Measurements from ENCODE around the gene CACNB2.

Gene CACNB2

GRCh38 chr10:18340496-18341051 lies 200.3 kb downstream of the CACNB2 start:
- DNase-seq (ENCODE audit: low spot score): no peak

- no peak for DNase-seq (ENCODE audit: low spot score)
Measured at GRCh38 chr10:18341055-18341454, 200.8 kb downstream of the CACNB2 start.

GRCh38 chr10:18343573-18343972 lies 203.3 kb downstream of the CACNB2 start:
- no peak for DNase-seq (ENCODE audit: low spot score)

- DNase-seq (ENCODE audit: low spot score): no peak
Measured at GRCh38 chr10:18345308-18345707, 205.1 kb downstream of the CACNB2 start.

GRCh38 chr10:18350340-18350739 lies 210.1 kb downstream of the CACNB2 start:
- DNase-seq (ENCODE audit: low spot score): no peak

- no peak for DNase-seq (ENCODE audit: low spot score)
Measured at GRCh38 chr10:18351421-18351820, 211.2 kb downstream of the CACNB2 start.

- DNase-seq (ENCODE audit: low spot score): no peak
Measured at GRCh38 chr10:18352175-18352574, 212.0 kb downstream of the CACNB2 start.

GRCh38 chr10:18359812-18360211 lies 219.6 kb downstream of the CACNB2 start:
- DNase-seq (ENCODE audit: low spot score): no peak

GRCh38 chr10:18362892-18363291 lies 222.7 kb downstream of the CACNB2 start:
- DNase-seq (ENCODE audit: low spot score): no peak

GRCh38 chr10:18364987-18365775 lies 225.0 kb downstream of the CACNB2 start:
- DNase-seq (ENCODE audit: low spot score): no peak

- no peak for DNase-seq (ENCODE audit: low spot score)
Measured at GRCh38 chr10:18367840-18368239, 227.6 kb downstream of the CACNB2 start.

- DNase-seq (ENCODE audit: low spot score): no peak
Measured at GRCh38 chr10:18368273-18368672, 228.0 kb downstream of the CACNB2 start.

GRCh38 chr10:18368682-18369081 lies 228.5 kb downstream of the CACNB2 start:
- peak; percentile 18 for DNase-seq (ENCODE audit: low spot score)

GRCh38 chr10:18369859-18370473 lies 229.7 kb downstream of the CACNB2 start:
- DNase-seq (ENCODE audit: low spot score): no peak

GRCh38 chr10:18376650-18377049 lies 236.4 kb downstream of the CACNB2 start:
- DNase-seq (ENCODE audit: low spot score): no peak

- DNase-seq (ENCODE audit: low spot score): no peak
Measured at GRCh38 chr10:18377898-18378297, 237.7 kb downstream of the CACNB2 start.

GRCh38 chr10:18378766-18379165 lies 238.5 kb downstream of the CACNB2 start:
- no peak for DNase-seq (ENCODE audit: low spot score)

- no peak for DNase-seq (ENCODE audit: low spot score)
Measured at GRCh38 chr10:18381679-18382078, 241.5 kb downstream of the CACNB2 start.

- no peak for DNase-seq (ENCODE audit: low spot score)
Measured at GRCh38 chr10:18397906-18398305, 257.7 kb downstream of the CACNB2 start.

GRCh38 chr10:18399158-18399557 lies 258.9 kb downstream of the CACNB2 start:
- no peak for DNase-seq (ENCODE audit: low spot score)

GRCh38 chr10:18400201-18400905 lies 260.1 kb downstream of the CACNB2 start:
- DNase-seq (ENCODE audit: low spot score): peak; percentile 16

GRCh38 chr10:18400906-18401245 lies 260.7 kb downstream of the CACNB2 start:
- DNase-seq (ENCODE audit: low spot score): peak; percentile 18

Data from SW480 (cell line).